Neural progenitor cell (in vitro differentiated cells): ENCODE data around the gene MYO7B.

ENCODE experiments used
- CTCF ChIP-seq: fragments of 200-600 bp; sonication (generic); IDR thresholded peaks from 2 replicates; pipeline ENCODE4 v1.5.1; 2017; ENCODE audit warnings: antibody characterized with exemption, mild to moderate bottlenecking
- EZH2 ChIP-seq: fragments of 200-600 bp; sonication (generic); IDR thresholded peaks from 2 replicates; pipeline ENCODE4 v1.6.1; 2017; ENCODE audit warnings: antibody characterized with exemption, mild to moderate bottlenecking, moderate library complexity

GRCh38 chr2:127485694-127486071 is 49.8 kb upstream of the MYO7B start:
- TF ChIP-seq CTCF = no peak
- no peak for TF ChIP-seq EZH2
